Measurements from ENCODE around the gene HDAC8. TPM values are rescaled to one million over a fixed set of nuclear protein-coding genes. Genes with fewer than 3 reads are reported as not detected.

Gene HDAC8
- total and polyA plus RNA-seq, 9 of the 15 experiments (the other 6 are each of a cell fraction or from before 2014, with no cell fraction given): 18.9 to 53.8 (median 28.7) TPM

GRCh38 chrX:72421797-72422196 lies 150.8 kb downstream of the HDAC8 start:
- Histone ChIP-seq H4K20me1 (replicated peaks; ENCODE audit: control insufficient read depth, insufficient read depth, low read length) (no peaks in the 10 kb centered on the region), H3K27ac (ENCODE audit: extremely low read depth, low read depth, low read length) (no peak overlapping the region), H3K27me3 (ENCODE audit: control insufficient read depth in 2 of 2, insufficient read depth in 2 of 2, low read length in 2 of 2) (no peaks in the 10 kb centered on the region), H3K4me2 (ENCODE audit: insufficient read depth, low read length) (no peak overlapping the region), H3K9me1 (ENCODE audit: control insufficient read depth, insufficient read depth, low read length) (no peaks in the 10 kb centered on the region), H3K4me3 (no peak overlapping the region), H3K79me2 (ENCODE audit: control insufficient read depth, insufficient read depth, low read length) (no peaks in the 10 kb centered on the region), H2AFZ (ENCODE audit: low read depth, low read length) (no peak overlapping the region), H3K9ac (ENCODE audit: insufficient read depth in 1 of 2, low read depth in 2 of 2, low read length in 2 of 2) (no peak overlapping the region), H3K9me3 (replicated peaks; ENCODE audit: control insufficient read depth, insufficient read depth, low read depth, low read length) (no peaks in the 10 kb centered on the region), H3K36me3 (ENCODE audit: control insufficient read depth, insufficient read depth, low read length) (no peaks in the 10 kb centered on the region), H3K4me1 (replicated peaks in 1 of 2; ENCODE audit: control insufficient read depth in 2 of 2, insufficient read depth in 2 of 2, low read length in 2 of 2) (no peaks in the 10 kb centered on the region)
- intact Hi-C loops (cut with micrococcal nuclease) (no loop called here), in situ Hi-C loops (cut with MboI) (no loop called here)
- no peak for TF ChIP-seq CHD1 (IDR thresholded peaks at IDR 0.05; ENCODE audit: low read length)
- ATAC-seq (no peak), FAIRE-seq (no peak), DNase-seq (ENCODE audit: extremely low read depth in 1 of 4, low spot score in 3 of 4) (no peak)
- BruUV-seq (replicated peaks): no TSS peak
- POLR2A ChIA-PET: no interaction called here
- CTCF ChIA-PET (ENCODE audit: low intra/inter-chr PET ratio): no interaction called here

- Histone ChIP-seq H3K4me1 (replicated peaks in 1 of 2; ENCODE audit: control insufficient read depth in 2 of 2, insufficient read depth in 2 of 2, low read length in 2 of 2) (no peaks in the 10 kb centered on the region), H3K27ac (ENCODE audit: extremely low read depth, low read depth, low read length) (no peak overlapping the region), H3K79me2 (ENCODE audit: control insufficient read depth, insufficient read depth, low read length) (no peaks in the 10 kb centered on the region), H3K27me3 (ENCODE audit: control insufficient read depth in 2 of 2, insufficient read depth in 2 of 2, low read length in 2 of 2) (no peaks in the 10 kb centered on the region), H3K9me3 (replicated peaks; ENCODE audit: control insufficient read depth, insufficient read depth, low read depth, low read length) (no peaks in the 10 kb centered on the region; the same call in 1 of the 2 replicates), H3K9ac (ENCODE audit: insufficient read depth in 1 of 2, low read depth in 2 of 2, low read length in 2 of 2) (no peak overlapping the region), H3K36me3 (ENCODE audit: control insufficient read depth, insufficient read depth, low read length) (no peaks in the 10 kb centered on the region), H3K4me3 (no peak overlapping the region), H3K4me2 (ENCODE audit: insufficient read depth, low read length) (no peak overlapping the region), H2AFZ (ENCODE audit: low read depth, low read length) (no peak overlapping the region), H4K20me1 (replicated peaks; ENCODE audit: control insufficient read depth, insufficient read depth, low read length) (no peaks in the 10 kb centered on the region), H3K9me1 (ENCODE audit: control insufficient read depth, insufficient read depth, low read length) (no peaks in the 10 kb centered on the region)
- ATAC-seq: no peak
- in situ Hi-C loops (cut with MboI) (no loop called here), intact Hi-C loops (cut with micrococcal nuclease) (no loop called here)
- no peak for TF ChIP-seq ZNF143 (CRISPR knock-in tag; IDR thresholded peaks at IDR 0.05)
- no peak for TF ChIP-seq THRB (CRISPR knock-in tag; conservative IDR thresholded peaks at IDR 0.05)
- TF ChIP-seq CTBP1 (IDR thresholded peaks at IDR 0.05; ENCODE audit: borderline replicate concordance): no peak
- TF ChIP-seq, protein P1, sequence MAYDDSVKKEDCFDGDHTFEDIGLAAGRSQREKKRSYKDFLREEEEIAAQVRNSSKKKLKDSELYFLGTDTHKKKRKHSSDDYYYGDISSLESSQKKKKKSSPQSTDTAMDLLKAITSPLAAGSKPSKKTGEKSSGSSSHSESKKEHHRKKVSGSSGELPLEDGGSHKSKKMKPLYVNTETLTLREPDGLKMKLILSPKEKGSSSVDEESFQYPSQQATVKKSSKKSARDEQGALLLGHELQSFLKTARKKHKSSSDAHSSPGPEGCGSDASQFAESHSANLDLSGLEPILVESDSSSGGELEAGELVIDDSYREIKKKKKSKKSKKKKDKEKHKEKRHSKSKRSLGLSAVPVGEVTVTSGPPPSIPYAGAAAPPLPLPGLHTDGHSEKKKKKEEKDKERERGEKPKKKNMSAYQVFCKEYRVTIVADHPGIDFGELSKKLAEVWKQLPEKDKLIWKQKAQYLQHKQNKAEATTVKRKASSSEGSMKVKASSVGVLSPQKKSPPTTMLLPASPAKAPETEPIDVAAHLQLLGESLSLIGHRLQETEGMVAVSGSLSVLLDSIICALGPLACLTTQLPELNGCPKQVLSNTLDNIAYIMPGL (CRISPR knock-in tag; IDR thresholded peaks at IDR 0.05): no peak
- ChIA-PET CTCF (ENCODE audit: low intra/inter-chr PET ratio) (no interaction called here), POLR2A (no interaction called here)
- no TSS peak for BruUV-seq (replicated peaks)
- no peak for DNase-seq (ENCODE audit: extremely low read depth in 1 of 4, low spot score in 3 of 4)
- no peak for FAIRE-seq
- 60% methylated on average over 1 of the region's 1 CpG for WGBS (ENCODE audit: insufficient coverage, low coverage, missing lambda C conversion rate)
These were observed 162.7 kb downstream of the HDAC8 start for GRCh38 chrX:72409993-72410392.
